ENCODE measurements around the gene TRAF4.

Gene TRAF4

GRCh38 chr17:28743243-28744103, at the start of gene TRAF4:
TRAF4 (plus strand) TSS chr17:28744011; CDS start chr17:28744113, 102 bp downstream.
- peak; percentile 61 for DNase-seq (ENCODE audit: low spot score)

GRCh38 chr17:28698253-28698941, 45.4 kb upstream of the TRAF4 start:
- no peak for DNase-seq (ENCODE audit: low spot score)

- DNase-seq (ENCODE audit: low spot score), result no peak
Observed at GRCh38 chr17:28700278-28700677, 43.5 kb upstream of the TRAF4 start.

- DNase-seq (ENCODE audit: low spot score), result no peak
Observed at GRCh38 chr17:28700830-28701492, 42.9 kb upstream of the TRAF4 start.

GRCh38 chr17:28702026-28702751, 41.6 kb upstream of the TRAF4 start:
- no peak for DNase-seq (ENCODE audit: low spot score)

- DNase-seq (ENCODE audit: low spot score), result no peak
Observed at GRCh38 chr17:28702752-28703150, 41.1 kb upstream of the TRAF4 start.

- no peak for DNase-seq (ENCODE audit: low spot score)
Observed at GRCh38 chr17:28703552-28704218, 40.1 kb upstream of the TRAF4 start.

- no peak for DNase-seq (ENCODE audit: low spot score)
Observed at GRCh38 chr17:28704219-28704858, 39.5 kb upstream of the TRAF4 start.

GRCh38 chr17:28705074-28705659, 38.6 kb upstream of the TRAF4 start:
- DNase-seq (ENCODE audit: low spot score), result no peak

- no peak for DNase-seq (ENCODE audit: low spot score)
Observed at GRCh38 chr17:28705728-28706334, 38.0 kb upstream of the TRAF4 start.

GRCh38 chr17:28706471-28707338, 37.1 kb upstream of the TRAF4 start:
- no peak for DNase-seq (ENCODE audit: low spot score)

- no peak for DNase-seq (ENCODE audit: low spot score)
Observed at GRCh38 chr17:28707339-28707720, 36.5 kb upstream of the TRAF4 start.

GRCh38 chr17:28710861-28711722, 32.7 kb upstream of the TRAF4 start:
- DNase-seq (ENCODE audit: low spot score), result peak; percentile 88

- no peak for DNase-seq (ENCODE audit: low spot score)
Observed at GRCh38 chr17:28711723-28712031, 32.1 kb upstream of the TRAF4 start, which contains the start of gene PROCA1. PROCA1 (minus strand) TSS chr17:28711888; CDS start chr17:28711660, 228 bp downstream.

- DNase-seq (ENCODE audit: low spot score), result peak; percentile 63
Observed at GRCh38 chr17:28712032-28712704, 31.6 kb upstream of the TRAF4 start.

- DNase-seq (ENCODE audit: low spot score), result no peak
Observed at GRCh38 chr17:28712705-28713415, 31.0 kb upstream of the TRAF4 start.

GRCh38 chr17:28714281-28714680, 29.5 kb upstream of the TRAF4 start:
- no peak for DNase-seq (ENCODE audit: low spot score)

Measured in CD4-positive, alpha-beta T cell treated with Interleukin-6 at 100 ng/mL for 8 hours (primary cell).